ENCODE results near the gene EIF2D.
A peak's percentile ranks its signal among the peaks of the same experiment; 100 is the strongest.

- TF ChIP-seq CTCF (IDR thresholded peaks at IDR 0.05) (peak in 5 of 7 experiments; percentile 16 to 69 (median 56)), EP300 (IDR thresholded peaks at IDR 0.05) (no peak), POLR2AphosphoS5 (IDR thresholded peaks at IDR 0.05) (no peak), POLR2A (IDR thresholded peaks at IDR 0.05) (no peak)
Observed at GRCh38 chr1:206608108-206608698, 4.1 kb downstream of the EIF2D start.
